MCF 10A (cell line): ENCODE data around the gene CCDC9B. TPM values are rescaled to one million over a fixed set of nuclear protein-coding genes. Genes with fewer than 3 reads are reported as not detected.

Experiments
- BruUV-seq: library from RNA; stranded (reverse); fragments of 400-500 nt; replicated peaks from 2 replicates; lab custom pipeline; 2021; lab: Mats Ljungman, UMichigan
- CTCF ChIA-PET: fragments of 300-600 bp; sonication (Branson Sonifier 250); formaldehyde crosslinking; extraction: SDS; loops from one replicate; lab custom pipeline; 2021; ENCODE audit warnings: antibody characterized with exemption, inconsistent platforms; lab: Yijun Ruan, JAX
- POLR2A ChIA-PET: fragments of 300-600, 350-650 bp; sonication (Branson Sonifier 250); formaldehyde crosslinking; extraction: SDS; loops from one replicate; lab custom pipeline; 2020; ENCODE audit warnings: antibody characterized with exemption, inconsistent platforms; lab: Yijun Ruan, JAX
- DNase-seq: peaks from one replicate; pipeline ENCODE4 v3.0.0-alpha.2; 2018; ENCODE audit not compliant: unreplicated experiment
- H3K27ac Mint-ChIP-seq: one replicate; pipeline ENCODE4 v1.8.0; 2022; ENCODE audit warnings: mild to moderate bottlenecking, low read depth, mixed read lengths; ENCODE audit not compliant: unreplicated experiment
- H3K27me3 Mint-ChIP-seq: one replicate; pipeline ENCODE4 v1.8.0; 2022; ENCODE audit warnings: mixed read lengths; ENCODE audit not compliant: insufficient read depth, unreplicated experiment
- H3K36me3 Mint-ChIP-seq: one replicate; pipeline ENCODE4 v1.8.0; 2022; ENCODE audit warnings: mild to moderate bottlenecking, moderate library complexity, mixed read lengths; ENCODE audit not compliant: insufficient read depth, unreplicated experiment
- H3K4me1 Mint-ChIP-seq: one replicate; pipeline ENCODE4 v1.8.0; 2022; ENCODE audit warnings: mixed read lengths; ENCODE audit not compliant: insufficient read depth, unreplicated experiment
- H3K4me3 Mint-ChIP-seq: one replicate; pipeline ENCODE4 v1.8.0; 2022; ENCODE audit warnings: mild to moderate bottlenecking, moderate library complexity, mixed read lengths; ENCODE audit not compliant: unreplicated experiment
- H3K9me3 Mint-ChIP-seq: one replicate; pipeline ENCODE4 v1.8.0; 2022; ENCODE audit warnings: mixed read lengths; ENCODE audit not compliant: unreplicated experiment
- CTCF ChIP-seq: fragments of 200-600 bp; IDR thresholded peaks from one replicate; pipeline ENCODE4 v1.8.0; 2022; ENCODE audit warnings: antibody characterized with exemption, mild to moderate bottlenecking; ENCODE audit not compliant: unreplicated experiment
- intact Hi-C: fragments of 100-400 bp; cut with micrococcal nuclease; formaldehyde crosslinking; loops from 2 replicates; pipeline ENCODE4 v1.14.1; 2022
- total RNA-seq: library from RNA; stranded (reverse); gene quantifications from 2 replicates; pipeline ENCODE4 v1.2.3, GENCODE V29; 2022

The CCDC9B gene
- total RNA-seq, 1 experiment from 2014 or later: 36.0 TPM

- POLR2A ChIA-PET: interaction anchor here (1.5 to 2.6 kb wide), 3 partner anchors 14 to 125 kb away, joined by 4 to 9 read pairs (median 5); partner anchors contain the start of genes BAHD1 and CCDC9B
Observed at GRCh38 chr15:40314723-40315276, 25.9 kb downstream of the CCDC9B start.

GRCh38 chr15:40313531-40314398, 27.0 kb downstream of the CCDC9B start:
- Mint-ChIP-seq H3K4me1 (peaks cover 13% of the 10 kb centered on the region), H3K9me3 (no peaks in the 10 kb centered on the region), H3K27me3 (no peaks in the 10 kb centered on the region), H3K27ac (no peak overlapping the region), H3K36me3 (no peaks in the 10 kb centered on the region), H3K4me3 (peak overlapping the region; percentile 18)
- CTCF ChIA-PET: interaction anchor here (0.7 to 13.6 kb wide), 11 partner anchors 14 to 136 kb away, joined by 3 to 137 read pairs (median 5); partner anchors contain the start of gene CCDC9B
- TF ChIP-seq CTCF: no peak
- POLR2A ChIA-PET: interaction anchor here (0.6 to 2.6 kb wide), 12 partner anchors 9 to 422 kb away, joined by 3 to 9 read pairs (median 4); partner anchors contain the start of genes BAHD1, CCDC9B and INAFM2
- BruUV-seq: no TSS peak
- intact Hi-C loops: loop anchor here (1.0 kb wide), 1 partner anchor 24 kb away; no protein-coding TSS in a partner anchor
- DNase-seq: peak; percentile 94

More at GRCh38 chr15:40314723-40315276, 25.9 kb downstream of the CCDC9B start:
- Mint-ChIP-seq H3K4me3 (no peak overlapping the region), H3K9me3 (no peaks in the 10 kb centered on the region), H3K27ac (no peak overlapping the region), H3K4me1 (peaks cover 13% of the 10 kb centered on the region), H3K36me3 (no peaks in the 10 kb centered on the region), H3K27me3 (no peaks in the 10 kb centered on the region)
- DNase-seq: peak; percentile 68
- CTCF ChIA-PET: interaction anchor here (1.0 to 13.6 kb wide), 5 partner anchors 9 to 97 kb away, joined by 3 to 137 read pairs (median 13); partner anchors contain the start of gene CCDC9B
- no peak for TF ChIP-seq CTCF
- BruUV-seq: no TSS peak
- intact Hi-C loops: no loop called here

GRCh38 chr15:40312370-40313158, 28.2 kb downstream of the CCDC9B start:
- CTCF ChIA-PET: interaction anchor here (0.9 to 13.6 kb wide), 11 partner anchors 8 to 110 kb away, joined by 3 to 137 read pairs (median 5); partner anchors contain the start of gene CCDC9B
- POLR2A ChIA-PET: interaction anchor here (0.6 to 2.6 kb wide), 6 partner anchors 11 to 421 kb away, joined by 3 to 9 read pairs (median 4); partner anchors contain the start of genes CCDC9B and INAFM2
- intact Hi-C loops: loop anchor here (1.0 kb wide), 1 partner anchor 23 kb away; no protein-coding TSS in a partner anchor
- H3K27ac Mint-ChIP-seq: no peak overlapping the region
- no peak for DNase-seq
- no peaks in the 10 kb centered on the region for H3K9me3 Mint-ChIP-seq
- H3K4me3 Mint-ChIP-seq: no peak overlapping the region
- H3K27me3 Mint-ChIP-seq: no peaks in the 10 kb centered on the region
- H3K36me3 Mint-ChIP-seq: no peaks in the 10 kb centered on the region
- peaks cover 13% of the 10 kb centered on the region for H3K4me1 Mint-ChIP-seq
- BruUV-seq: no TSS peak
- TF ChIP-seq CTCF: no peak
